GM12872 (cell line): ENCODE measurements around the gene MTERF4.

Experiments
- CTCF ChIP-seq: IDR thresholded peaks from 3 replicates; pipeline ENCODE4 v1.5.1; 2011; ENCODE audit warnings: low read depth, mild to moderate bottlenecking, low read length, moderate library complexity; ENCODE audit not compliant: insufficient read depth

MTERF4 gene

GRCh38 chr2:241102239-241102803 lies at the start of gene MTERF4:
Gene MTERF4 (minus strand): TSS chr2:241102287. CDS start chr2:241102273, 14 bp downstream.
- TF ChIP-seq CTCF, result no peak

- TF ChIP-seq CTCF, result no peak
Measured at GRCh38 chr2:241150660-241151530, 48.8 kb upstream of the MTERF4 start.

- TF ChIP-seq CTCF, result peak; percentile 36; the same call in 1 of the 3 replicates
Measured at GRCh38 chr2:241149925-241150659, 48.0 kb upstream of the MTERF4 start, which contains the start of gene PPP1R7. Gene PPP1R7 (plus strand): TSS chr2:241150467. CDS start chr2:241150496, 29 bp downstream.

- TF ChIP-seq CTCF, result no peak
Measured at GRCh38 chr2:241149675-241149924, 47.5 kb upstream of the MTERF4 start.

GRCh38 chr2:241148891-241149674 lies 47.0 kb upstream of the MTERF4 start, which contains the start of gene PASK:
Gene PASK (minus strand): TSS chr2:241149472. CDS start chr2:241143032, 6,440 bp downstream.
- no peak for TF ChIP-seq CTCF

- TF ChIP-seq CTCF, result no peak
Measured at GRCh38 chr2:241148239-241148638, 46.2 kb upstream of the MTERF4 start.
